Effector memory CD4-positive, alpha-beta T cell (primary cell): ENCODE data around the gene FA2H.
"Not testable (repeated sequence)": the region's sequence is repeated elsewhere in the genome, so short reads cannot be mapped to it uniquely, and the experiment has no call there.

ENCODE experiments used
- DNase-seq, 3 donors: peaks; one replicate each; pipeline ENCODE4 v3.0.0-alpha.2; 2020
- H3K27ac ChIP-seq: 2 replicates; pipeline ENCODE4 v1.7.0; 2013; ENCODE audit warnings: mild to moderate bottlenecking, low read length, moderate library complexity; ENCODE audit not compliant: insufficient read depth, poor library complexity, severe bottlenecking
- H3K27me3 ChIP-seq: replicated peaks from 2 replicates; pipeline ENCODE4 v1.7.0; 2013; ENCODE audit warnings: mild to moderate bottlenecking, low read length; ENCODE audit not compliant: insufficient read depth, control insufficient read depth, poor library complexity, severe bottlenecking
- H3K36me3 ChIP-seq: 2 replicates; pipeline ENCODE4 v1.7.0; 2013; ENCODE audit warnings: mild to moderate bottlenecking, low read length, moderate library complexity; ENCODE audit not compliant: control insufficient read depth, insufficient read depth
- H3K4me1 ChIP-seq: 2 replicates; pipeline ENCODE4 v1.7.0; 2013; ENCODE audit warnings: low read length, mild to moderate bottlenecking; ENCODE audit not compliant: control insufficient read depth, insufficient read depth, poor library complexity, severe bottlenecking
- H3K4me3 ChIP-seq: 2 replicates; pipeline ENCODE4 v1.7.0; 2013; ENCODE audit warnings: low read length, low read depth, mild to moderate bottlenecking; ENCODE audit not compliant: insufficient read depth, poor library complexity, severe bottlenecking
- H3K9me3 ChIP-seq: 2 replicates; pipeline ENCODE4 v1.7.0; 2013; ENCODE audit warnings: mild to moderate bottlenecking, low read length, moderate library complexity; ENCODE audit not compliant: control insufficient read depth

Gene FA2H

GRCh38 chr16:74794668-74795067 lies 20.0 kb upstream of the FA2H start:
- Histone ChIP-seq H3K4me3 (no peak overlapping the region), H3K36me3 (no peaks in the 10 kb centered on the region), H3K9me3 (no peaks in the 10 kb centered on the region), H3K27ac (no peak overlapping the region), H3K4me1 (no peaks in the 10 kb centered on the region), H3K27me3 (peaks cover 8% of the 10 kb centered on the region)
- no peak for DNase-seq

- DNase-seq: no peak
- Histone ChIP-seq H3K27me3 (peaks cover 8% of the 10 kb centered on the region), H3K4me1 (no peaks in the 10 kb centered on the region), H3K27ac (no peak overlapping the region), H3K36me3 (no peaks in the 10 kb centered on the region), H3K9me3 (no peaks in the 10 kb centered on the region), H3K4me3 (no peak overlapping the region)
These were observed 19.0 kb upstream of the FA2H start for GRCh38 chr16:74793571-74793970.

- peaks cover 8% of the 10 kb centered on the region for H3K27me3 ChIP-seq
- DNase-seq: no peak
- H3K36me3 ChIP-seq: no peaks in the 10 kb centered on the region
These were observed 17.6 kb upstream of the FA2H start for GRCh38 chr16:74792225-74792624.

GRCh38 chr16:74791749-74792148 lies 17.1 kb upstream of the FA2H start:
- DNase-seq, H3K4me1 ChIP-seq, H3K9me3 ChIP-seq, H3K4me3 ChIP-seq, H3K36me3 ChIP-seq, H3K27me3 ChIP-seq, H3K27ac ChIP-seq: not testable (repeated sequence)

More at GRCh38 chr16:74792225-74792624, 17.6 kb upstream of the FA2H start:
- no peaks in the 10 kb centered on the region for H3K4me1 ChIP-seq
- H3K4me3 ChIP-seq: no peak overlapping the region
- H3K9me3 ChIP-seq: no peaks in the 10 kb centered on the region
- no peak overlapping the region for H3K27ac ChIP-seq

- DNase-seq: no peak
- Histone ChIP-seq H3K9me3 (no peaks in the 10 kb centered on the region), H3K27me3 (no peaks in the 10 kb centered on the region), H3K27ac (no peak overlapping the region), H3K4me3 (no peak overlapping the region), H3K36me3 (no peaks in the 10 kb centered on the region), H3K4me1 (no peaks in the 10 kb centered on the region)
These were observed 13.5 kb upstream of the FA2H start for GRCh38 chr16:74788108-74788507.

- Histone ChIP-seq H3K4me1 (no peaks in the 10 kb centered on the region), H3K9me3 (no peaks in the 10 kb centered on the region), H3K27me3 (no peaks in the 10 kb centered on the region), H3K36me3 (no peaks in the 10 kb centered on the region), H3K27ac (no peak overlapping the region), H3K4me3 (no peak overlapping the region)
- DNase-seq: no peak
These were observed 10.4 kb upstream of the FA2H start for GRCh38 chr16:74785031-74785430.

GRCh38 chr16:74778646-74779045 lies 4.0 kb upstream of the FA2H start:
- DNase-seq: no peak
- peaks cover 16% of the 10 kb centered on the region for H3K27me3 ChIP-seq
- H3K4me3 ChIP-seq: no peak overlapping the region
- H3K9me3 ChIP-seq: no peaks in the 10 kb centered on the region
- no peaks in the 10 kb centered on the region for H3K36me3 ChIP-seq
- peaks cover 10% of the 10 kb centered on the region for H3K4me1 ChIP-seq
- H3K27ac ChIP-seq: no peak overlapping the region

- H3K27me3 ChIP-seq: peaks cover 16% of the 10 kb centered on the region
- H3K4me1 ChIP-seq: peaks cover 10% of the 10 kb centered on the region
- H3K9me3 ChIP-seq: no peaks in the 10 kb centered on the region
- H3K27ac ChIP-seq: no peak overlapping the region
- H3K36me3 ChIP-seq: no peaks in the 10 kb centered on the region
- DNase-seq: no peak
- no peak overlapping the region for H3K4me3 ChIP-seq
These were observed 2.3 kb upstream of the FA2H start for GRCh38 chr16:74776926-74777325.

- no peak for DNase-seq
- Histone ChIP-seq H3K9me3 (no peaks in the 10 kb centered on the region), H3K27ac (no peak overlapping the region), H3K36me3 (no peaks in the 10 kb centered on the region), H3K4me1 (peaks cover 10% of the 10 kb centered on the region), H3K4me3 (no peak overlapping the region), H3K27me3 (peaks cover 16% of the 10 kb centered on the region)
These were observed 635 bp upstream of the FA2H start for GRCh38 chr16:74775255-74775654.

GRCh38 chr16:74773446-74774222 lies 986 bp downstream of the FA2H start:
- Histone ChIP-seq H3K9me3 (no peaks in the 10 kb centered on the region), H3K27ac (no peak overlapping the region), H3K36me3 (no peaks in the 10 kb centered on the region), H3K27me3 (peaks cover 16% of the 10 kb centered on the region), H3K4me1 (peaks cover 10% of the 10 kb centered on the region), H3K4me3 (no peak overlapping the region)
- DNase-seq: no peak
